Heart left ventricle (tissue), 16 donors: Measurements from ENCODE around the gene CUBN. TPM values are rescaled to one million over a fixed set of nuclear protein-coding genes. Genes with fewer than 3 reads are reported as not detected.
A peak's percentile ranks its signal among the peaks of the same experiment; 100 is the strongest.

Experiments
- ATAC-seq, 4 donors: fragments of 200-7000 bp; cut with Tn5 transposase; one replicate each; pipeline ENCODE4 v1.9.1; 2020 to 2022; ENCODE audit warnings: moderate library complexity in 4 of 4, mild to moderate bottlenecking in 3 of 4, moderate number of reproducible peaks in 1 of 4
- DNase-seq, 5 donors: peaks; one replicate each; pipeline ENCODE4 v3.0.0-alpha.2; 2020
- H3K27ac ChIP-seq, 12 donors: fragments of 200-600 bp; sonication (generic) in 4 of 12; one replicate each; pipeline versions ENCODE4 v1.5.0 to v1.8.0; 2016 to 2022; ENCODE audit warnings: mild to moderate bottlenecking in 2 of 12
- H3K27me3 ChIP-seq, 9 donors: fragments of 200-600 bp; sonication (generic) in 2 of 9; one replicate each; pipeline versions ENCODE4 v1.5.1 to v1.8.0; 2016 to 2022; ENCODE audit warnings: mild to moderate bottlenecking in 3 of 9
- H3K36me3 ChIP-seq, 9 donors: fragments of 200-600 bp; sonication (generic) in 2 of 9; one replicate each; pipeline versions ENCODE4 v1.5.0 to v1.8.0; 2018 to 2022; ENCODE audit warnings: mild to moderate bottlenecking in 2 of 9
- H3K4me1 ChIP-seq, 12 donors: fragments of 200-600 bp; sonication (generic) in 4 of 12; one replicate each; pipeline versions ENCODE4 v1.5.0 to v1.8.0; 2016 to 2022; ENCODE audit warnings: mild to moderate bottlenecking in 3 of 12
- H3K4me3 ChIP-seq, 12 donors: fragments of 200-600 bp; sonication (generic) in 4 of 12; one replicate each; pipeline versions ENCODE4 v1.5.0 to v1.8.0; 2017 to 2022; ENCODE audit warnings: mild to moderate bottlenecking in 9 of 12, moderate library complexity in 4 of 12
- H3K9me3 ChIP-seq, 12 donors: fragments of 200-600 bp; sonication (generic) in 4 of 12; one replicate each; pipeline versions ENCODE4 v1.5.0 to v1.8.0; 2016 to 2022; ENCODE audit warnings: mild to moderate bottlenecking in 1 of 12
- POLR2A ChIP-seq, 2 donors: fragments of 450-650 bp; IDR thresholded peaks; one replicate each; pipeline ENCODE4 v1.6.1; 2017; ENCODE audit warnings: antibody characterized with exemption in 2 of 2, mild to moderate bottlenecking in 2 of 2, moderate library complexity in 2 of 2
- WGBS, 4 donors: extraction: QIAGEN DNeasy Blood & Tissue Kit in 2 of 4; methylation state at CpG; one replicate each; pipeline versions ENCODE4 v1.1.5 to v1.1.7; 2013 to 2018; 5-methylcytosine and 5-hydroxymethylcytosine counted together
- intact Hi-C, 10 donors: fragments of 100-400 bp; cut with DNase I; formaldehyde crosslinking; loops; one replicate each; pipeline versions ENCODE4 v1.11.1 to v1.14.2; 2022
- polyA plus RNA-seq, 2 donors: library from polyadenylated mRNA; stranded (reverse); fragments of 200-250 nt; gene quantifications; one replicate each; pipeline ENCODE4 v1.2.3, GENCODE V29; 2013
- total RNA-seq, 9 donors: library from RNA; depleted of rRNA in 2 of 9; stranded (reverse); fragments of >200 nt in 2 of 9; fragmentation: NEBNext Ultra II Directional in 3 of 9; extraction: Animal tissue kit (Norgen Biotek cat#: 25700) in 3 of 9; gene quantifications; one replicate each; pipeline versions ENCODE4 v1.1.0 to v1.2.4, GENCODE V29; 2016 to 2023
- TF ChIP-seq, protein P1 (sequence below), 12 donors: fragments of 200-600 bp; sonication (generic) in 4 of 12; IDR thresholded peaks; one replicate each; pipeline versions ENCODE4 v1.5.0 to v1.8.0; 2018 to 2022; ENCODE audit warnings: antibody characterized with exemption in 12 of 12, mild to moderate bottlenecking in 5 of 12
- donor health status: ischemic (EF 13 %, LVEDD 7.1; RV severe dilation, severe dysfunction).
- donor health status: healthy with polysubstance abuse.
- donor health status: DM: no; HTN: yes; CAD: no.
- donor health status: DM: no; HTN: no; CAD: no.
- donor health status: ischemic (EF 25% LVEDD 6.9; RV normal size, moderate dysfunction).
- donor health status: ischemic (EF 25% LVEDD 5.7; RV mildly dilated, moderate dysfunction).
- donor health status: healthy.
- donor health status: DM: yes; HTN: yes; CAD: no.
- donor health status: ischemic (EF 35%, LVEDD 5.7; RV mildly dilated, moderate dysfunction).
- donor health status: nonischemic (EF 11% LVEDD 7.7; RV severe dilation, severe dysfunction).
- donor health status: DM: yes; HTN: yes; CAD: no.
- donor health status: PGD.
- donor health status: ischemic (EF 29% LVEDD 5.4; RV normal size, mild dysfunction).
- donor health status: nonischemic (EF 23%, LVEDD 6.1; RV moderate dilation, normal function).

Gene CUBN
- total and polyA plus RNA-seq, 11 donors, result 0.07 to 1.5 (median 0.44) TPM

DNA sequence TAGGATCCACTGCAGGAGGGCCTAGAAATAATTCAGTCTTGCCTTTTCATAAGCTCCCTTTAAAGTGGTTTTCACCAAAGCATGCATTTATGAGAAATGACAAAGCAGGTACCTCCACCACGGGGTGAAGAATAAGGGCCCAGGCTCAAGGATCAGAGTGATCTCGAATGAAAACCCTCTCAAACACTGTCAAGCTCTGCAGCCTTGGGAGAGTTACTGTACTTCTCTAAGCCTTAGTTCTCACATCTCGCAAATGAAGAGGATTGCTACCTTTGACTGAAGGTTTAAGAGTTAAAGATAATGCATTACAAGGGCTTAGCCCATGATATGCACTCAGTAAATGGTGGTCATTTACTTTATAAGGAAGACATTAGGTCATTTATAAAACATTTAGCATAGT is 81.7 kb downstream of the CUBN start:
- DNase-seq (no peak), ATAC-seq (no peak)
- no peak overlapping the region for H3K4me3 ChIP-seq
- H3K4me1 ChIP-seq, result no peaks in the 10 kb centered on the region
- 84 to 95% (median 91%) methylated on average over 3 of the region's 3 CpGs for WGBS, 4 donors
- no peak overlapping the region for H3K27ac ChIP-seq
- TF ChIP-seq, protein P1, sequence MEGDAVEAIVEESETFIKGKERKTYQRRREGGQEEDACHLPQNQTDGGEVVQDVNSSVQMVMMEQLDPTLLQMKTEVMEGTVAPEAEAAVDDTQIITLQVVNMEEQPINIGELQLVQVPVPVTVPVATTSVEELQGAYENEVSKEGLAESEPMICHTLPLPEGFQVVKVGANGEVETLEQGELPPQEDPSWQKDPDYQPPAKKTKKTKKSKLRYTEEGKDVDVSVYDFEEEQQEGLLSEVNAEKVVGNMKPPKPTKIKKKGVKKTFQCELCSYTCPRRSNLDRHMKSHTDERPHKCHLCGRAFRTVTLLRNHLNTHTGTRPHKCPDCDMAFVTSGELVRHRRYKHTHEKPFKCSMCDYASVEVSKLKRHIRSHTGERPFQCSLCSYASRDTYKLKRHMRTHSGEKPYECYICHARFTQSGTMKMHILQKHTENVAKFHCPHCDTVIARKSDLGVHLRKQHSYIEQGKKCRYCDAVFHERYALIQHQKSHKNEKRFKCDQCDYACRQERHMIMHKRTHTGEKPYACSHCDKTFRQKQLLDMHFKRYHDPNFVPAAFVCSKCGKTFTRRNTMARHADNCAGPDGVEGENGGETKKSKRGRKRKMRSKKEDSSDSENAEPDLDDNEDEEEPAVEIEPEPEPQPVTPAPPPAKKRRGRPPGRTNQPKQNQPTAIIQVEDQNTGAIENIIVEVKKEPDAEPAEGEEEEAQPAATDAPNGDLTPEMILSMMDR (IDR thresholded peaks at IDR 0.05), result no peak
- no peak for TF ChIP-seq POLR2A (IDR thresholded peaks at IDR 0.05)
- no peaks in the 10 kb centered on the region for H3K36me3 ChIP-seq
- intact Hi-C loops, result no loop called here
- peaks cover 0 to 15% (median 0%) of the 10 kb centered on the region in 12 donors for H3K9me3 ChIP-seq
- no peaks in the 10 kb centered on the region for H3K27me3 ChIP-seq

DNA sequence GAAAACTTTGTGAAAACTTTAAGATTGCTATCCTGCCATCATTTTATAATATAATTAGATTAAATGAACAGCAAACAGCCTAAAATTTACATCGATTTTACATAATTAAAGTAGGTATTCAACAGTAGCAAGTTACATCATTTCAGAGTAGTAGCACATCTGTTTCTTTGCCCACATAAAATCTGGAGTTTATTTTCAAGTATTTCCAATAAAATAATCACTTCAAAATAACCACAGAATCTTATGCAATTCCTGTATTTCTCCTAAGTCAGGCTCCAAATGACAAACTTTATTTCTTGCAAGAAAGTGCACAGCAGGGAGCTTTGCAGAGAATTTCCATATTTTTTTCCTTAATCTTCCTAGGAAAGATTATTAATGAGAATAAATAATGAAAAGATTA is 82.6 kb downstream of the CUBN start:
- ATAC-seq (no peak), DNase-seq (no peak)
- TF ChIP-seq, protein P1 (IDR thresholded peaks at IDR 0.05), result no peak
- no peak for TF ChIP-seq POLR2A (IDR thresholded peaks at IDR 0.05)
- WGBS, 4 donors, result 91 to 95% (median 91%) methylated on average over 1 of the region's 1 CpG
- Histone ChIP-seq H3K27ac (no peak overlapping the region), H3K9me3 (peaks cover 0 to 7% (median 0%) of the 10 kb centered on the region in 12 donors), H3K36me3 (no peaks in the 10 kb centered on the region), H3K4me1 (no peaks in the 10 kb centered on the region), H3K27me3 (no peaks in the 10 kb centered on the region), H3K4me3 (no peak overlapping the region)
- intact Hi-C loops, result no loop called here

- no peaks in the 10 kb centered on the region for H3K36me3 ChIP-seq
- peaks cover 0 to 5% (median 0%) of the 10 kb centered on the region in 12 donors for H3K4me1 ChIP-seq
- 80 to 90% (median 86%) methylated on average over 8 of the region's 8 CpGs for WGBS, 4 donors
- H3K27me3 ChIP-seq, result no peaks in the 10 kb centered on the region
- no peaks in the 10 kb centered on the region for H3K9me3 ChIP-seq
- no peak overlapping the region for H3K27ac ChIP-seq
- DNase-seq, result no peak
- TF ChIP-seq, protein P1 (IDR thresholded peaks at IDR 0.05), result no peak
- TF ChIP-seq POLR2A (IDR thresholded peaks at IDR 0.05), result no peak
- intact Hi-C loops, result no loop called here
- no peak overlapping the region for H3K4me3 ChIP-seq
- no peak for ATAC-seq
Measured at GRCh38 chr10:17043586-17043985, 86.0 kb downstream of the CUBN start.

GRCh38 chr10:17041626-17042520 is 87.7 kb downstream of the CUBN start:
- DNase-seq (no peak), ATAC-seq (no peak)
- WGBS, 4 donors, result 88 to 91% (median 89%) methylated on average over 7 of the region's 7 CpGs
- TF ChIP-seq, protein P1 (IDR thresholded peaks at IDR 0.05), result no peak
- no peak for TF ChIP-seq POLR2A (IDR thresholded peaks at IDR 0.05)
- Histone ChIP-seq H3K4me3 (no peak overlapping the region), H3K4me1 (peaks cover 0 to 9% (median 0%) of the 10 kb centered on the region in 12 donors), H3K27me3 (no peaks in the 10 kb centered on the region), H3K36me3 (no peaks in the 10 kb centered on the region), H3K27ac (peak overlapping the region in 1 of 12 donors; percentile 15), H3K9me3 (no peaks in the 10 kb centered on the region)
- intact Hi-C loops, result no loop called here
